ENCODE measurements around the gene CHST15. TPM values are rescaled to one million over a fixed set of nuclear protein-coding genes. Genes with fewer than 3 reads are reported as not detected.

Gene CHST15
- total RNA-seq, 1 donor from 2014 or later = 43.8 TPM

- DNase-seq (ENCODE audit: low spot score) = no peak
- H3K36me3 Mint-ChIP-seq (ENCODE audit: low read depth) = no peaks in the 10 kb centered on the region
- H3K4me3 Mint-ChIP-seq (ENCODE audit: unreplicated experiment) = no peak overlapping the region
- H3K27me3 Mint-ChIP-seq (ENCODE audit: low read depth) = peaks cover 5% of the 10 kb centered on the region
- peaks cover 9% of the 10 kb centered on the region for H3K4me1 Mint-ChIP-seq (ENCODE audit: low read depth)
- no peaks in the 10 kb centered on the region for H3K9me3 Mint-ChIP-seq (ENCODE audit: low read depth)
- TF ChIP-seq, protein P1, sequence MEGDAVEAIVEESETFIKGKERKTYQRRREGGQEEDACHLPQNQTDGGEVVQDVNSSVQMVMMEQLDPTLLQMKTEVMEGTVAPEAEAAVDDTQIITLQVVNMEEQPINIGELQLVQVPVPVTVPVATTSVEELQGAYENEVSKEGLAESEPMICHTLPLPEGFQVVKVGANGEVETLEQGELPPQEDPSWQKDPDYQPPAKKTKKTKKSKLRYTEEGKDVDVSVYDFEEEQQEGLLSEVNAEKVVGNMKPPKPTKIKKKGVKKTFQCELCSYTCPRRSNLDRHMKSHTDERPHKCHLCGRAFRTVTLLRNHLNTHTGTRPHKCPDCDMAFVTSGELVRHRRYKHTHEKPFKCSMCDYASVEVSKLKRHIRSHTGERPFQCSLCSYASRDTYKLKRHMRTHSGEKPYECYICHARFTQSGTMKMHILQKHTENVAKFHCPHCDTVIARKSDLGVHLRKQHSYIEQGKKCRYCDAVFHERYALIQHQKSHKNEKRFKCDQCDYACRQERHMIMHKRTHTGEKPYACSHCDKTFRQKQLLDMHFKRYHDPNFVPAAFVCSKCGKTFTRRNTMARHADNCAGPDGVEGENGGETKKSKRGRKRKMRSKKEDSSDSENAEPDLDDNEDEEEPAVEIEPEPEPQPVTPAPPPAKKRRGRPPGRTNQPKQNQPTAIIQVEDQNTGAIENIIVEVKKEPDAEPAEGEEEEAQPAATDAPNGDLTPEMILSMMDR (IDR thresholded peaks at IDR 0.05) = no peak
- H3K27ac Mint-ChIP-seq (ENCODE audit: unreplicated experiment) = no peak overlapping the region
Observed at GRCh38 chr10:124126983-124127385, 33.6 kb upstream of the CHST15 start.

DNA sequence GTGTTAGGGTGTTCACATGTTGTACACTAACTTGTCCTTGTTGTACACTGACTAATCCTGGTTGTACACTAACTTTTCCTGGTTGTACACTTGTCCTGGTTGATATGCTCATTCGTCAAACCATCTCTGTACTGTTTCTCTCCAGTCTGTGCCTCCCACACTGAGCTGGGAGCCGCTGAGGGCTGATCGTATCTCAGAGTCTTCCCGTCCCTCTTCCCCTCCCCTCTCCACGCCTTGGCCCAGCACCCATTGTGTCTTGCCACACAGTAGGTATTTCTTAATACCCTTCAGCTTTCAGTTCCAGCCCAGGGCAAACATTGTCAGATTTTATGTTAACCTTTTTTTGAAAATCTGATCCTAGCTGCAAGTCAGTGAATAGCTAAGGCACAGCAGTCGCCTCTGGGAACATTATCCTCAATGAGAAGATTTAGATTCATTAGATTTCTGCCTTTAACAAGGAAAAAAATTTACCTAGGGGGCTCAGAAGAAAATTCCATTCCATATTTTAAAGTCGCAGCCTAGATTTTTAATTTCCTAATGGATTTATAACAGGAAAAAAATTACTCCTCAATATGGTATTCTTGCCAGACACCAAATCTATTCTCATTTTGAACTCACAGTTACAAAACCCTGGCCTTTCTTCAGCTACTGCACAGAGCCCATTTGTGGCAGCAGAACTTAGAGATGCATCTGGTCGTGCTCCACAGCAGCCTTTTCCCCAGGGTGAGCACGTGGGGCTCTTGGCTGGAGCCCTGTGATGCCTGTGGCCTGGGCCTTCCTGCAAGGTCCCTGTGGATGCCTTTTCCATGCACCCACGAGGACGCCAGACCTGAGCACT lies 33.0 kb upstream of the CHST15 start:
- Mint-ChIP-seq H3K27ac (ENCODE audit: unreplicated experiment) (no peak overlapping the region), H3K36me3 (ENCODE audit: low read depth) (no peaks in the 10 kb centered on the region), H3K4me3 (ENCODE audit: unreplicated experiment) (no peak overlapping the region), H3K9me3 (ENCODE audit: low read depth) (no peaks in the 10 kb centered on the region), H3K27me3 (ENCODE audit: low read depth) (peaks cover 5% of the 10 kb centered on the region), H3K4me1 (ENCODE audit: low read depth) (peaks cover 9% of the 10 kb centered on the region)
- DNase-seq (ENCODE audit: low spot score) = no peak
- TF ChIP-seq, protein P1 (IDR thresholded peaks at IDR 0.05) = no peak

DNA sequence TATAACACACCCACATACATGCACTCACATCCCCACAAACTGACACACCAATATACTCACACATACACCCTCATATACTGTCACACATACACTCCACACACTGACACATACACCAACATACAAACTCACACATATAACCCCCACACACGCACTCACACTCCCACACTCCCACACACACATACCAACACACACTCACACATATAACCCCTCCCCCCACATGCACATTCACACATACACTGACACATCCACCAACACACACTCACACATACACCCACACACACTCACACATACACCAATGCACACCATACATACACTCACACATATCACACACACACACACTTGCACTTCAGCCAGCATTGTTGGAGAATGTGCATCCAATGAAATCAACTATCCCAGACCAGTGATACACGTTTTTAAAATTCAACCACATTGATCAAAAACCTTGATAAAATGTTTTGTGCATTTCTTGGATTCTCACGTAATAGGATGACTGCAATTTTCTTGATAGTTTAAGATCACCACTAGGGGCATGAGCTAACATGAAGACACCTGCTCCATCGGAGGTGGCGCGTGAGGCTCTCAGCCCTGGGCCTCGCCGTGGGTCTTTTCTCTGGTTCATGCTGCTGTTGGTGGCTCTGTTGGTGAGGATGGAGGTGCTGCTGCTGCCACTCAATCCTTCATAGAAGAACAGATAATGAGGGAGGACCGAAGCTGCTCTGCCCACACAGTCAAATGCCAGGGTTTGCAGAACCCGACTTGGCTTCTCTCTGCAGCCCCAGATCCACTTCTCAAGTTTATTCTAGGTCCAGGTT lies 32.1 kb upstream of the CHST15 start:
- TF ChIP-seq, protein P1 (IDR thresholded peaks at IDR 0.05) = peak; percentile 70
- Mint-ChIP-seq H3K4me3 (ENCODE audit: unreplicated experiment) (no peak overlapping the region), H3K4me1 (ENCODE audit: low read depth) (peaks cover 9% of the 10 kb centered on the region), H3K36me3 (ENCODE audit: low read depth) (no peaks in the 10 kb centered on the region), H3K9me3 (ENCODE audit: low read depth) (no peaks in the 10 kb centered on the region), H3K27ac (ENCODE audit: unreplicated experiment) (no peak overlapping the region), H3K27me3 (ENCODE audit: low read depth) (peaks cover 3% of the 10 kb centered on the region)
- DNase-seq (ENCODE audit: low spot score) = peak; percentile 6

DNA sequence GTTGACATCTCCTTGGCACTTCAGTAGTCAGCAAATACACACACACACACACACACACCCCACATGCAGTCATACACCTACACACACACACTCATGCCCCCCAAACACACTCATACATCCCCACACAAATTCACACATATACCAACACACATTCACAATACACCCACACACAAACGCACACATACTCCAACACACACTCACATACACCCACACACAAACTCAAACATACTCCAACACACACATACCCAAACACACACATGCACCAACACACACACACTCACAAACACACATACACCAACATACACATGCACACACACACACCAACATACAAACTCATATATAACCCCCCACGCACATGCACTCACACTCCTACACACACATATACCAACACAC lies 31.4 kb upstream of the CHST15 start:
- no peaks in the 10 kb centered on the region for H3K9me3 Mint-ChIP-seq (ENCODE audit: low read depth)
- TF ChIP-seq, protein P1 (IDR thresholded peaks at IDR 0.05) = no peak
- H3K36me3 Mint-ChIP-seq (ENCODE audit: low read depth) = no peaks in the 10 kb centered on the region
- no peak for DNase-seq (ENCODE audit: low spot score)
- H3K4me3 Mint-ChIP-seq (ENCODE audit: unreplicated experiment) = no peak overlapping the region
- no peak overlapping the region for H3K27ac Mint-ChIP-seq (ENCODE audit: unreplicated experiment)
- peaks cover 9% of the 10 kb centered on the region for H3K4me1 Mint-ChIP-seq (ENCODE audit: low read depth)
- peaks cover 3% of the 10 kb centered on the region for H3K27me3 Mint-ChIP-seq (ENCODE audit: low read depth)

DNA sequence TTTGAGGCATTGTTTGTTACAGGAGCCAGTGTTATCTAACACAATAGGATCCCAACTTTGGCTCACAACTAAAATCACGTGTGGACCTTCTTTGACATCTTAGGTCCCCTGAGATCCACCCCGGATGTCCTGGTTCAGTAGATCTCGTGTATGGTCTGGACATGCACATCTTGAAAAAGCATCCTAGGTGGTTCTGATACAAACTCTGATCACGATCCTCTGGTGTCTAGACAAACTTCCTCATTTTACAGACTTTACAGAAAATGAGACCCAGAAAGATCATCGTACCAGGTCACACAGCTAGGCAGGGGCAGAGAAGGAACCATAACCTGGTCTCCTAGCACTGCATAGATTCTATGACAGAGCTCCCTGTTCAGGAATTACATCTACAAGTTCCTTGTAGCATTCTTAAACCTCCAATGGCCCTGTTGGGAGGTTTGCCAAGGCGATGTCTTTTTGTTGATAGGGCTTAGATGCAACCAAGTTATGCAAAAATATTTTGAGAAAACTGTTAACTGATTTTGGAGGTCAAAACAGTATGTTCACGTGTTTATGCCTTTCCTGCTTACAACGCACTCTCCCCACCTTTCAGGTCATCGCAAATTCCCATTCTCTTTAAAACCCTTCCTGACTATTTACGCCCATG lies 30.8 kb upstream of the CHST15 start:
- H3K4me1 Mint-ChIP-seq (ENCODE audit: low read depth) = peaks cover 9% of the 10 kb centered on the region
- no peak for DNase-seq (ENCODE audit: low spot score)
- no peak overlapping the region for H3K27ac Mint-ChIP-seq (ENCODE audit: unreplicated experiment)
- TF ChIP-seq, protein P1 (IDR thresholded peaks at IDR 0.05) = no peak
- peaks cover 3% of the 10 kb centered on the region for H3K27me3 Mint-ChIP-seq (ENCODE audit: low read depth)
- H3K36me3 Mint-ChIP-seq (ENCODE audit: low read depth) = no peaks in the 10 kb centered on the region
- H3K4me3 Mint-ChIP-seq (ENCODE audit: unreplicated experiment) = no peak overlapping the region
- H3K9me3 Mint-ChIP-seq (ENCODE audit: low read depth) = no peaks in the 10 kb centered on the region

Data from chondrocyte (in vitro differentiated cells).